Breast epithelium (tissue), 3 donors: ENCODE results near the gene METRN.

ENCODE experiments used
- POLR2A ChIP-seq: fragments of 450-650 bp; IDR thresholded peaks from one replicate; pipeline ENCODE4 v1.6.1; 2016; ENCODE audit warnings: antibody characterized with exemption, mild to moderate bottlenecking, moderate library complexity
- TF ChIP-seq, protein P1 (sequence below), 3 donors: fragments of 450-650 bp; IDR thresholded peaks; one replicate each; pipeline ENCODE4 v1.5.1; 2016 to 2017; ENCODE audit warnings: antibody characterized with exemption in 3 of 3, mild to moderate bottlenecking in 3 of 3, moderate library complexity in 3 of 3

DNA sequence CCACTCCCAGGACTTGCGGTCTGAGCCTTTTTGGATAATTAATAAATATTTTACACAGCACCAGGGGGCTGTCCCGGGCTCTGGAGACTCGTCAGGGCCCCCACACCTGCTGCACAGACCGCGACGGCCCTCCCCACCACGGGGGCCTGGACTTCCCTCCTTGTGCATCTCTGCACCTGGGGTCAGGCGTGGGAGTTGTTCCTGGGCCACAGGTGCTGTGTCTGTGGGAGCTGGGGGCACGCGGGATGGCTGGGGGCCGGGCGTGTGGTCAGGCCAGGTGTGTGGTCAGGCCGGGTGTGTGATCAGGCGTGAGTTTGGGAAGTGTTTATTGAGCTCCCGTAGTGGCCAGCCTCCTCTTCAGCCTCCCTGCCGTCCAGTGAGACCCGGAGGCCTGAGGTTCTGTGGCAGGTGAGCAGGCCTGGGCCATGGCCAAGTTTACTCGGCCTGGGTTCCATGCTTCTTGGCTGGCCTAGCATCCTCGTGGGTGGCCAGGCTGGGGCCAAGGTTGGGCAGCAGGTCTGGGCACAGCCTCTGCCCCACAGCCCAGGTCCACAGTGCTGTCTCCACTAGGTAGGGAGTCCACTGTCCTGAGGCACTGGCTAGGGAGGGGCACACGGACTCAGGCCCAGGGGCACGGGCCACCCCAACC lies 36.6 kb upstream of the METRN start:
- TF ChIP-seq POLR2A = no peak
- TF ChIP-seq, protein P1, sequence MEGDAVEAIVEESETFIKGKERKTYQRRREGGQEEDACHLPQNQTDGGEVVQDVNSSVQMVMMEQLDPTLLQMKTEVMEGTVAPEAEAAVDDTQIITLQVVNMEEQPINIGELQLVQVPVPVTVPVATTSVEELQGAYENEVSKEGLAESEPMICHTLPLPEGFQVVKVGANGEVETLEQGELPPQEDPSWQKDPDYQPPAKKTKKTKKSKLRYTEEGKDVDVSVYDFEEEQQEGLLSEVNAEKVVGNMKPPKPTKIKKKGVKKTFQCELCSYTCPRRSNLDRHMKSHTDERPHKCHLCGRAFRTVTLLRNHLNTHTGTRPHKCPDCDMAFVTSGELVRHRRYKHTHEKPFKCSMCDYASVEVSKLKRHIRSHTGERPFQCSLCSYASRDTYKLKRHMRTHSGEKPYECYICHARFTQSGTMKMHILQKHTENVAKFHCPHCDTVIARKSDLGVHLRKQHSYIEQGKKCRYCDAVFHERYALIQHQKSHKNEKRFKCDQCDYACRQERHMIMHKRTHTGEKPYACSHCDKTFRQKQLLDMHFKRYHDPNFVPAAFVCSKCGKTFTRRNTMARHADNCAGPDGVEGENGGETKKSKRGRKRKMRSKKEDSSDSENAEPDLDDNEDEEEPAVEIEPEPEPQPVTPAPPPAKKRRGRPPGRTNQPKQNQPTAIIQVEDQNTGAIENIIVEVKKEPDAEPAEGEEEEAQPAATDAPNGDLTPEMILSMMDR (IDR thresholded peaks at IDR 0.05) = no peak
